COLO829 (cell line): ENCODE measurements around the gene KCNC4.

ENCODE experiments used
- DNase-seq: peaks from one replicate; pipeline ENCODE4 v3.0.0; 2012; ENCODE audit warnings: low spot score

Gene KCNC4

GRCh38 chr1:110189181-110189580 lies 20.9 kb upstream of the KCNC4 start:
- DNase-seq, result no peak

- no peak for DNase-seq
These were observed 19.7 kb upstream of the KCNC4 start for GRCh38 chr1:110190282-110190929.

GRCh38 chr1:110192541-110192940 lies 17.6 kb upstream of the KCNC4 start:
- DNase-seq, result no peak

GRCh38 chr1:110195196-110195595 lies 14.9 kb upstream of the KCNC4 start:
- DNase-seq, result no peak

GRCh38 chr1:110196917-110197765 lies 13.0 kb upstream of the KCNC4 start:
- peak; percentile 50 for DNase-seq

- no peak for DNase-seq
These were observed 12.0 kb upstream of the KCNC4 start for GRCh38 chr1:110197905-110198629.

- DNase-seq, result no peak
These were observed 11.4 kb upstream of the KCNC4 start for GRCh38 chr1:110198746-110199145.

- DNase-seq, result no peak
These were observed 9.9 kb upstream of the KCNC4 start for GRCh38 chr1:110200190-110200589.

GRCh38 chr1:110200666-110201065 lies 9.4 kb upstream of the KCNC4 start:
- no peak for DNase-seq

- DNase-seq, result no peak
These were observed 8.8 kb upstream of the KCNC4 start for GRCh38 chr1:110201157-110201825.

GRCh38 chr1:110203021-110203661 lies 7.0 kb upstream of the KCNC4 start:
- peak; percentile 57 for DNase-seq

GRCh38 chr1:110205156-110205555 lies 5.0 kb upstream of the KCNC4 start:
- DNase-seq, result no peak

GRCh38 chr1:110205591-110206155 lies 4.4 kb upstream of the KCNC4 start:
- DNase-seq, result no peak

- DNase-seq, result no peak
These were observed 3.7 kb upstream of the KCNC4 start for GRCh38 chr1:110206261-110206920.

- DNase-seq, result peak; percentile 15
These were observed 2.3 kb upstream of the KCNC4 start for GRCh38 chr1:110207831-110208230.

GRCh38 chr1:110208916-110209645 lies 1.0 kb upstream of the KCNC4 start:
- DNase-seq, result no peak

- DNase-seq, result no peak
These were observed 736 bp downstream of the KCNC4 start for GRCh38 chr1:110210604-110211495.

GRCh38 chr1:110211496-110212168 lies 1.5 kb downstream of the KCNC4 start:
- no peak for DNase-seq
